ENCODE results near the gene ROS1. TPM values are rescaled to one million over a fixed set of nuclear protein-coding genes. Genes with fewer than 3 reads are reported as not detected.

ROS1 gene
- total and polyA plus RNA-seq, 2 donors (not counting 1 experiment from before 2014, with no cell fraction given) = not detected

DNA sequence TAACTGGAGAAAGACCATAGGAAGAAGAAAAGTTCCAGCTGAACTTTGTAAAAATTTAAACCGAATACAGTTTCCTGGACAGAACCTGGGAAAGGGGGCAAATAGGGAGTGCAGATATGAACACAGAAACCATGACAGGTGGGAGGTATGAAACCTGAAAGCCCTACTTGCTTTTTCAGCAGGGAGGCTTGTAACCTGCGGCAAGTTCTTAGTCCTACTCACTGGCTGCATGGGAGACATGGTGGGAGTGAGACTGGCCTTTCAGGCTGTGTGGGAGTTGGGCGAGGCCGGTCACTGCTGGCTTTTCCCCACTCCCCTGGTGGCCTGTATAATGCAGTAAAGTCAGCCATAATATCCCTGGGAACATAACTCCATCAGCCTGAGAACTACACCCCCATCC, 54.2 kb downstream of the ROS1 start:
- Histone ChIP-seq H3K79me2 (ENCODE audit: control insufficient read depth, insufficient read depth, low read length) (no peaks in the 10 kb centered on the region), H3K4me2 (replicated peaks; ENCODE audit: low read depth, low read length, poor library complexity, severe bottlenecking) (no peak overlapping the region), H3K27ac (ENCODE audit: low read length in 2 of 2) (no peak overlapping the region), H3K4me1 (ENCODE audit: control insufficient read depth in 2 of 2, insufficient read depth in 2 of 2, low read length in 2 of 2) (no peaks in the 10 kb centered on the region), H3K36me3 (replicated peaks in 1 of 2; ENCODE audit: control extremely low read depth in 1 of 2, control insufficient read depth in 1 of 2, extremely low read depth in 1 of 2, insufficient read depth in 2 of 2, low read length in 1 of 2) (no peaks in the 10 kb centered on the region), H2AFZ (ENCODE audit: insufficient read depth, low read depth, low read length, poor library complexity, severe bottlenecking) (no peak overlapping the region), H3K27me3 (replicated peaks in 1 of 4; ENCODE audit: control extremely low read depth in 1 of 4, control insufficient read depth in 3 of 4, insufficient read depth in 4 of 4, low read length in 3 of 4) (peaks cover 0 to 3% (median 0%) of the 10 kb centered on the region in 4 experiments), H3K9me3 (ENCODE audit: control extremely low read depth in 1 of 3, control insufficient read depth in 2 of 3, insufficient read depth in 1 of 3, low read length in 2 of 3) (peaks cover 0 to 7% (median 0%) of the 10 kb centered on the region in 3 donors), H3K4me3 (ENCODE audit: control extremely low read depth in 1 of 5, extremely low read depth in 1 of 5, insufficient read depth in 1 of 5, low read depth in 2 of 5, low read length in 4 of 5) (no peak overlapping the region), H3K9ac (ENCODE audit: low read length) (no peak overlapping the region), H4K20me1 (ENCODE audit: control insufficient read depth, insufficient read depth, low read length, poor library complexity, severe bottlenecking) (no peaks in the 10 kb centered on the region)
- ATAC-seq (ENCODE audit: low read depth) = no peak
- TF ChIP-seq, protein P1, sequence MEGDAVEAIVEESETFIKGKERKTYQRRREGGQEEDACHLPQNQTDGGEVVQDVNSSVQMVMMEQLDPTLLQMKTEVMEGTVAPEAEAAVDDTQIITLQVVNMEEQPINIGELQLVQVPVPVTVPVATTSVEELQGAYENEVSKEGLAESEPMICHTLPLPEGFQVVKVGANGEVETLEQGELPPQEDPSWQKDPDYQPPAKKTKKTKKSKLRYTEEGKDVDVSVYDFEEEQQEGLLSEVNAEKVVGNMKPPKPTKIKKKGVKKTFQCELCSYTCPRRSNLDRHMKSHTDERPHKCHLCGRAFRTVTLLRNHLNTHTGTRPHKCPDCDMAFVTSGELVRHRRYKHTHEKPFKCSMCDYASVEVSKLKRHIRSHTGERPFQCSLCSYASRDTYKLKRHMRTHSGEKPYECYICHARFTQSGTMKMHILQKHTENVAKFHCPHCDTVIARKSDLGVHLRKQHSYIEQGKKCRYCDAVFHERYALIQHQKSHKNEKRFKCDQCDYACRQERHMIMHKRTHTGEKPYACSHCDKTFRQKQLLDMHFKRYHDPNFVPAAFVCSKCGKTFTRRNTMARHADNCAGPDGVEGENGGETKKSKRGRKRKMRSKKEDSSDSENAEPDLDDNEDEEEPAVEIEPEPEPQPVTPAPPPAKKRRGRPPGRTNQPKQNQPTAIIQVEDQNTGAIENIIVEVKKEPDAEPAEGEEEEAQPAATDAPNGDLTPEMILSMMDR (IDR thresholded peaks at IDR 0.05) = no peak
- no peak for TF ChIP-seq EZH2 (IDR thresholded peaks at IDR 0.05; ENCODE audit: borderline replicate concordance, insufficient read depth, low read depth, low read length, poor library complexity, severe bottlenecking)
- POLR2A ChIA-PET = no interaction called here
- CTCF ChIA-PET = interaction anchor here (1.0 kb wide), 1 partner anchor 26 kb away, joined by 3 read pairs; no protein-coding TSS in a partner anchor
- WGBS (ENCODE audit: insufficient coverage) = 100% methylated on average over 2 of the region's 4 CpGs
- H3K27me3 Mint-ChIP-seq = peaks cover 5% of the 10 kb centered on the region
- no peak for DNase-seq
- H3K27ac Mint-ChIP-seq = no peak overlapping the region
- H3K4me3 Mint-ChIP-seq = no peak overlapping the region
- peaks cover 2% of the 10 kb centered on the region for H3K9me3 Mint-ChIP-seq (ENCODE audit: insufficient read depth)
- intact Hi-C loops (cut with micrococcal nuclease) = no loop called here
- no peaks in the 10 kb centered on the region for H3K4me1 Mint-ChIP-seq

DNA sequence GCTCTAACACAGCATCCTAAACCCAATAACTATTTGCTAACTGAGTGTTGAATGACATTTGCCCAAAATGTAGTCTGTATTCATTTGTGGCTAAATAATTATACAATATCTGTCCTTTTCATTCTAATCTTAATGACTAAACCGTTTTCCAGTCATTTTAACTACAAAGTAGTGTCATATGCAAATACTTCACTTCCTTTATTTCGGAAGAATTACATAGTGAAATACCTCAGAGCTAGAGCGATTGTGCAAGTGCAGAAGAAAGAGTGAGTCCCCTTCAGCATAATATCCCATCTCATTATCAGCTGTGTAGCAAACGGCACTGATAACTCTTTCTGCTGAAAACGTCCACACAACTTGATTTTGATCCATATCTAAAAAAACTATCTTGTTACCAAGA, 66.2 kb downstream of the ROS1 start:
- no peaks in the 10 kb centered on the region for H4K20me1 ChIP-seq (ENCODE audit: control insufficient read depth, insufficient read depth, low read length, poor library complexity, severe bottlenecking)
- DNase-seq (no peak), ATAC-seq (ENCODE audit: low read depth) (no peak)
- Mint-ChIP-seq H3K27ac (no peak overlapping the region), H3K27me3 (peaks cover 5% of the 10 kb centered on the region), H3K4me3 (no peak overlapping the region), H3K4me1 (no peaks in the 10 kb centered on the region), H3K9me3 (ENCODE audit: insufficient read depth) (no peaks in the 10 kb centered on the region)
- H3K79me2 ChIP-seq (ENCODE audit: control insufficient read depth, insufficient read depth, low read length) = no peaks in the 10 kb centered on the region
- POLR2A ChIA-PET = no interaction called here
- H3K9ac ChIP-seq (ENCODE audit: low read length) = no peak overlapping the region
- H3K27me3 ChIP-seq (replicated peaks in 1 of 4; ENCODE audit: control extremely low read depth in 1 of 4, control insufficient read depth in 3 of 4, insufficient read depth in 4 of 4, low read length in 3 of 4) = peaks cover 0 to 3% (median 0%) of the 10 kb centered on the region in 4 experiments
- no CpG with 5 or more reads among the region's 5 CpGs for WGBS (ENCODE audit: insufficient coverage)
- no peak overlapping the region for H3K4me3 ChIP-seq (ENCODE audit: control extremely low read depth in 1 of 5, extremely low read depth in 1 of 5, insufficient read depth in 1 of 5, low read depth in 2 of 5, low read length in 4 of 5)
- no peak for TF ChIP-seq EZH2 (IDR thresholded peaks at IDR 0.05; ENCODE audit: borderline replicate concordance, insufficient read depth, low read depth, low read length, poor library complexity, severe bottlenecking)
- TF ChIP-seq, protein P1 (IDR thresholded peaks at IDR 0.05) = no peak
- H3K4me2 ChIP-seq (replicated peaks; ENCODE audit: low read depth, low read length, poor library complexity, severe bottlenecking) = no peak overlapping the region
- intact Hi-C loops (cut with micrococcal nuclease) = no loop called here
- H3K36me3 ChIP-seq (replicated peaks in 1 of 2; ENCODE audit: control extremely low read depth in 1 of 2, control insufficient read depth in 1 of 2, extremely low read depth in 1 of 2, insufficient read depth in 2 of 2, low read length in 1 of 2) = no peaks in the 10 kb centered on the region
- H3K4me1 ChIP-seq (ENCODE audit: control insufficient read depth in 2 of 2, insufficient read depth in 2 of 2, low read length in 2 of 2) = no peaks in the 10 kb centered on the region
- no peak overlapping the region for H3K27ac ChIP-seq (ENCODE audit: low read length in 2 of 2)
- no peak overlapping the region for H2AFZ ChIP-seq (ENCODE audit: insufficient read depth, low read depth, low read length, poor library complexity, severe bottlenecking)
- CTCF ChIA-PET = no interaction called here
- H3K9me3 ChIP-seq (ENCODE audit: control extremely low read depth in 1 of 3, control insufficient read depth in 2 of 3, insufficient read depth in 1 of 3, low read length in 2 of 3) = no peaks in the 10 kb centered on the region

Measured in B cell (primary cell).